AG04449 (cell line): Measurements from ENCODE around the gene ESR1.

Source experiments
- CTCF ChIA-PET: fragments of 350-600 bp; formaldehyde crosslinking; extraction: SDS; loops from one replicate; lab custom pipeline; 2021; ENCODE audit warnings: antibody characterized with exemption; lab: Yijun Ruan, JAX
- POLR2A ChIA-PET: fragments of 400-600, 350-600 bp; formaldehyde crosslinking; extraction: SDS; loops from one replicate; lab custom pipeline; 2020; ENCODE audit warnings: antibody characterized with exemption, inconsistent platforms; lab: Yijun Ruan, JAX
- DNase-seq: peaks from one replicate; pipeline ENCODE4 v3.0.0-alpha.2; 2010; ENCODE audit warnings: low read depth, low spot score
- H3K4me3 ChIP-seq: 2 replicates; pipeline ENCODE4 v1.5.1; 2011; ENCODE audit warnings: low read depth, mild to moderate bottlenecking, control low read depth, low read length
- TF ChIP-seq, protein P1 (sequence below): IDR thresholded peaks from one replicate; pipeline ENCODE4 v1.5.1; 2011; ENCODE audit warnings: mild to moderate bottlenecking, moderate library complexity, low read length, control low read depth, inconsistent platforms; ENCODE audit not compliant: insufficient read depth; ENCODE audit errors: missing control alignments

ESR1 gene

DNA sequence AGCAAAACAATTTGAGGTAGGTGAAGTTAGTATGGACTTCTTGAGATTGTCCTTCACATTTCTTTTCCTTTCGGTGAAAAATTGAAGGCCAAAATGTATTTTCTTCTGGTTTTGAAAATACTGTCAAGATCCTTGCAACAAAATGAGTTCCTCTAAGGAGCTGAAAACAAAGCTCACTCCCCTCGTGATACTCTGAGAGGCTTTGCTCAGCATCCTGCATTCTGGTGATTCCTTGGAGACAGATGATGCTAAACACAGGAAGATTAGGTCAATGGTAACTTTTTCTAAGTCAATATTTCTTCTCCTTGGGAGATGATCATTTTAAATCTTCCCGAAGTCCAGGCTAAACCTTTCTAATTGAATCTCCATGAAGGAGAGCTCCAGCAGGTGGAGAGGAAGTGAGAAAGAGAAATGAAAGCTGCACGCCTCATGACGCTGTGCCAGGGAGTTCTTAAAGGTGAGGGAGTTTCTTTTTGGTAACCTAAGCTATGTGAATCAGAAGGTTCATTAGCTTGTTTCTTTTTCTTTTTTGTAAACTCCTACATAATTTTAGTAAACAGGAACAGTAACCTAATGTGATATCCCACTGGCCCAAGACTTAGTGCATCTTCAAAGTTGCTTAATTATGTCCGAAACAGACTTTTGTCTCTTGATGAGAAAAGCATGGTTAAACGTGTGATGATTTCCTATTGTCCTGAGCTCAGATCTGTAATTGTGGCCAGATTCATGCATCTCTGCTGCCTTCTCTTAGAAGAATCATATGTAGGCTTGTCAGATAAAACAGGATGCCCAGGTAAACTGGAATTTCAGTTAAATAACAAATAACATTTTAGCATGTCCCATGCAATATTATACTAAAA lies 15.0 kb downstream of the ESR1 start:
- TF ChIP-seq, protein P1, sequence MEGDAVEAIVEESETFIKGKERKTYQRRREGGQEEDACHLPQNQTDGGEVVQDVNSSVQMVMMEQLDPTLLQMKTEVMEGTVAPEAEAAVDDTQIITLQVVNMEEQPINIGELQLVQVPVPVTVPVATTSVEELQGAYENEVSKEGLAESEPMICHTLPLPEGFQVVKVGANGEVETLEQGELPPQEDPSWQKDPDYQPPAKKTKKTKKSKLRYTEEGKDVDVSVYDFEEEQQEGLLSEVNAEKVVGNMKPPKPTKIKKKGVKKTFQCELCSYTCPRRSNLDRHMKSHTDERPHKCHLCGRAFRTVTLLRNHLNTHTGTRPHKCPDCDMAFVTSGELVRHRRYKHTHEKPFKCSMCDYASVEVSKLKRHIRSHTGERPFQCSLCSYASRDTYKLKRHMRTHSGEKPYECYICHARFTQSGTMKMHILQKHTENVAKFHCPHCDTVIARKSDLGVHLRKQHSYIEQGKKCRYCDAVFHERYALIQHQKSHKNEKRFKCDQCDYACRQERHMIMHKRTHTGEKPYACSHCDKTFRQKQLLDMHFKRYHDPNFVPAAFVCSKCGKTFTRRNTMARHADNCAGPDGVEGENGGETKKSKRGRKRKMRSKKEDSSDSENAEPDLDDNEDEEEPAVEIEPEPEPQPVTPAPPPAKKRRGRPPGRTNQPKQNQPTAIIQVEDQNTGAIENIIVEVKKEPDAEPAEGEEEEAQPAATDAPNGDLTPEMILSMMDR, result no peak
- ChIA-PET CTCF (no interaction called here), POLR2A (no interaction called here)
- no peak for DNase-seq
- H3K4me3 ChIP-seq, result no peak overlapping the region

DNA sequence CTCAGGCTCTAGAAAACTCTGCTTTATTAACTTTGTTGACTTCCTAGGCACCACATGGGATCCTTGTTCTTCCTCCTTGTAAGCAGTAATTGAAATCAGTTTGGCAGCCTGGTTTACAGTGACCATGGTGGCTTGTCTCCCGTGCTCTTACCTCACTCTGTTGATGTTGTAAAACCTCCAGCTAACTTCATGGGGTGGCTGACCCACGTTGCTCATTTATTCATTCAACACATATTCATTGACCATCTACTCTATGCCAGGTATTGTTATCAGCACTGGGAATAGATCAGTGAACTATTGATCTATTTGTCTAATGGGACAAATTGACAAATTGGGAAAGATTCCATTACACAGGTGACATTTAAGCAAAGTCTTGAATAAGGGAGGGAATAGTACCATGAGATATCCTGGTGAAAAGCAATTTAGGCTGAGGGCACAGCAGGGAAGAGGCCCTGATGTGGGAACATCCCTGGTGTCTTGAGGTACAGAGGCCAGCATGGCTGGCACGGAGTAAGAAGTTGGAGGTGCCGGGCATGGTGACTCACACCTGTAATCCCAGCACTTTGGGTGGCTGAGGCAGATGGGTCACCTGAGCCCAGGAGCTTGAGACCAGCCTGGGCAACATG lies 19.1 kb downstream of the ESR1 start:
- ChIA-PET CTCF (no interaction called here), POLR2A (no interaction called here)
- TF ChIP-seq, protein P1, result no peak
- no peak overlapping the region for H3K4me3 ChIP-seq
- DNase-seq, result no peak

DNA sequence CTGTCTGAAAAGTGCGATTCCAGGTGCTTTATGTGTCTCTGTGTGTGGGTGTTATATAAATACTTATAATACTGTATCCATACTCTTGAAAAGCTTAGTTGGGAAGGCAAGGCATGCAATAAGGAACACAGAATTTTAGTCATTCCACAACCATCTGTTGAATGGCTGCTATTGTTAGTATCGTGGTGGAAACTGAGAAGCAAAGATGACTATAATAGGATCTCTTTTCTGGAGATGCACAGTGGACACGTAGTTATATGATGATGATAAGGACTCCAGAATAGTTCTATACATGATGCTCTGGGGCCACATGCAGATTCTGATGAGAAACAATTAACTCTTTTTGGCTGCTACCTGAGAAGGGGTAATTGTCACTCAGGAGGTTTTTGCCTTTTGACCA lies 25.2 kb downstream of the ESR1 start:
- TF ChIP-seq, protein P1, result no peak
- DNase-seq, result no peak
- CTCF ChIA-PET, result no interaction called here
- POLR2A ChIA-PET, result no interaction called here
- H3K4me3 ChIP-seq, result no peak overlapping the region

DNA sequence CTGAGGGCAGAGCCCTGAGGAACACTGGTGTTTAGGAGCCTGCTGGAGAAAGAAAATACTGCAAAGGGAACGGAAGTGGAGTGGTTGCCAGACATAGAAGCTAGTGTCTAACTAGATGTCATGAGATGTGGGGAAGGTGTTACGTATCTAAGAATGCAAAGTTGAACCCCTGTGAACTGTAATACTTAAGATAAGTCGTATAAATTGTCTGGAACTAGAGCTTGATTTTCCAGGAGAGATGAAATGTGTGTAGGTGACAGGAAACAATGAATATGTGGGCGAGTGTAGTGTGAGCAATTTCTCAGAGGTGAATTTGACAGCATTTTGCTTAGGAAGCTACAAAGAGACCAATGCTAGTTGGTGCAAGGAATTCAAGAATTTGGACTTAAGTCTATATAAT lies 27.9 kb downstream of the ESR1 start:
- CTCF ChIA-PET, result no interaction called here
- no peak for DNase-seq
- POLR2A ChIA-PET, result no interaction called here
- no peak overlapping the region for H3K4me3 ChIP-seq
- TF ChIP-seq, protein P1, result no peak

DNA sequence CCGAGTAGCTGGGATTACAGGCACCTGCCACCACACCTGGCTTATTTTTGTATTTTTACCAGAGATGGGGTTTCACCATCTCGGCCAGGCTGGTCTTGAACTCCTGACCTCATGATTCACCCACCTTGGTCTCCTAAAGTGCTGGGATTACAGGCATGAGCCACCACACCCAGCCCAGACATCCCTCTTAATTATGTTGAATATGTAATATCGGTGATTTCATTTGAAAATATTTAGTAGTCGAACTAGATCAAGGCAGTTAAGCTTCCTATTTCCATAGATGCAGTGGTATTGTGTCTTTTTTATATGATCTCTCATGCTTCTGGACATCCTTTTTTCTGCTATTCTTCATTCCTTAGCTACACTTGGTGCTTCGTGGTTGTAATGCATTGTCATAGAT lies 29.7 kb downstream of the ESR1 start:
- POLR2A ChIA-PET, result no interaction called here
- DNase-seq, result no peak
- H3K4me3 ChIP-seq, result no peak overlapping the region
- TF ChIP-seq, protein P1, result no peak
- CTCF ChIA-PET, result no interaction called here

DNA sequence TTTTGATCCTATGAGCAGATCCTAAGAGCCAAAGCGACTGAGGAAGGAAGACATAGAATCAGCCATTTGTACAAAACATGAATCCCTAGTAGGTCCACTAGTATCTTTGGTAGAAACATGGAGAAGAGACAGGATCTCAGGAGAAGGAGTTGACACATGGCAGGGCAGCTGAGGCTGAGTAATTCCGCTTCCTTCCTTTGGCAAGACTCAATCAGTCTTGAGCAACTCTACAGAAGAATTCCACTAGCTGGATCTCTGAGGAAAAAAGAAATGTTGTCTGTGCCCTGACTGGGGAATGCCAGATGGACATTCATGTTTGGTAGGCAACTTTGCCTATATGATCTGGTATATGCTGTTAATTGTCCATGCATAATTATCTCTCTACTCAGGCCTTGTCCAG lies 35.3 kb downstream of the ESR1 start:
- TF ChIP-seq, protein P1, result no peak
- CTCF ChIA-PET, result no interaction called here
- no peak for DNase-seq
- POLR2A ChIA-PET, result no interaction called here
- no peak overlapping the region for H3K4me3 ChIP-seq
